Spleen (tissue), 11 donors: Measurements from ENCODE around the gene CCDC73. TPM values are rescaled to one million over a fixed set of nuclear protein-coding genes. Genes with fewer than 3 reads are reported as not detected.

ENCODE experiments used
- DNase-seq: peaks from one replicate; pipeline ENCODE4 v3.0.0-alpha.2; 2020
- H3K27ac ChIP-seq, 8 donors: fragments of 200-600 bp; sonication (generic) in 7 of 8; 1 replicate in 4 of 8; 2 replicates in 4 of 8; pipeline versions ENCODE4 v1.5.0 to v1.8.0; 2016 to 2021; ENCODE audit warnings: inconsistent platforms in 4 of 8, mild to moderate bottlenecking in 4 of 8, moderate library complexity in 1 of 8
- H3K27me3 ChIP-seq, 7 donors: fragments of 200-600 bp; sonication (generic) in 6 of 7; replicated peaks in 1 of 7; 1 replicate in 4 of 7; 2 replicates in 3 of 7; pipeline versions ENCODE4 v1.5.0 to v1.8.0; 2016 to 2021; ENCODE audit warnings: inconsistent platforms in 3 of 7, mild to moderate bottlenecking in 1 of 7
- H3K36me3 ChIP-seq, 6 donors: fragments of 200-600 bp; sonication (generic) in 5 of 6; 1 replicate in 4 of 6; 2 replicates in 2 of 6; pipeline versions ENCODE4 v1.5.0 to v1.8.0; 2016 to 2021; ENCODE audit warnings: inconsistent platforms in 2 of 6
- H3K4me1 ChIP-seq, 6 donors: fragments of 200-600 bp; sonication (generic) in 5 of 6; 1 replicate in 3 of 6; 2 replicates in 3 of 6; pipeline versions ENCODE4 v1.5.0 to v1.8.0; 2016 to 2021; ENCODE audit warnings: inconsistent platforms in 3 of 6
- H3K4me3 ChIP-seq, 8 donors: fragments of 200-600 bp; sonication (generic) in 7 of 8; 1 replicate in 4 of 8; 2 replicates in 4 of 8; pipeline versions ENCODE4 v1.5.0 to v1.8.0; 2016 to 2021; ENCODE audit warnings: inconsistent platforms in 4 of 8, mild to moderate bottlenecking in 4 of 8, moderate library complexity in 2 of 8
- H3K9me3 ChIP-seq, 8 donors: fragments of 200-600 bp; sonication (generic) in 7 of 8; 1 replicate in 4 of 8; 2 replicates in 4 of 8; pipeline versions ENCODE4 v1.5.0 to v1.8.0; 2016 to 2021; ENCODE audit warnings: inconsistent platforms in 4 of 8
- CTCF ChIP-seq, 11 experiments: fragments of 200-600 bp in 7 of 11; fragments of 450-650 bp in 4 of 11; sonication (generic) in 4 of 11; IDR thresholded peaks in 8 of 11; conservative IDR thresholded peaks in 3 of 11; 1 replicate in 7 of 11; 2 replicates in 4 of 11; pipeline versions ENCODE4 v1.4.0 to v1.8.0; 2016 to 2021; ENCODE audit warnings: antibody characterized with exemption in 11 of 11, inconsistent platforms in 4 of 11, mild to moderate bottlenecking in 1 of 11
- POLR2A ChIP-seq, 3 donors: fragments of 450-650 bp; IDR thresholded peaks; one replicate each; pipeline ENCODE4 v1.5.1; 2017; ENCODE audit warnings: antibody characterized with exemption in 3 of 3, mild to moderate bottlenecking in 1 of 3
- POLR2AphosphoS5 ChIP-seq, 3 donors: sonication (generic); formaldehyde crosslinking; IDR thresholded peaks; one replicate each; pipeline ENCODE4 v1.5.1; 2017; ENCODE audit warnings: antibody characterized with exemption in 3 of 3
- WGBS, 5 donors: extraction: QIAGEN DNeasy Blood & Tissue Kit in 3 of 5; methylation state at CpG; one replicate each; pipeline versions ENCODE4 v1.1.5 to v1.1.7; 2013 to 2018; 5-methylcytosine and 5-hydroxymethylcytosine counted together
- intact Hi-C: fragments of 100-400 bp; cut with DNase I; formaldehyde crosslinking; loops from one replicate; pipeline ENCODE4 v1.15.0; 2023; ENCODE audit warnings: low total_unique reads
- polyA plus RNA-seq, 3 donors: library from polyadenylated mRNA; stranded (reverse); fragments of 200-250 nt; gene quantifications; one replicate each; pipeline ENCODE4 v1.2.1, GENCODE V29; 2013
- total RNA-seq, 7 donors: library from RNA; depleted of rRNA in 3 of 7; stranded (reverse); fragments of >200 nt in 3 of 7; fragmentation: NEBNext Ultra II Directional in 4 of 7; extraction: Animal tissue kit (Norgen Biotek cat#: 25700) in 4 of 7; gene quantifications; one replicate each; pipeline versions ENCODE4 v1.1.0 to v1.2.1, GENCODE V29; 2016 to 2021
- donor health status: healthy with polysubstance abuse.
- donor health status: DM: no; HTN: no; CAD: no; lungs with moderate emphysema.
- donor health status: DM: no; HTN: no; CAD: no.
- donor health status: Bipolar disorder and iron deficiency.
- donor health status: healthy.
- donor health status: DM: no; HTN: no; CAD: no.
- donor health status: DM: yes; HTN: yes; CAD: no.

CCDC73 gene
- total and polyA plus RNA-seq, 10 donors: 0.16 to 2.1 (median 0.51) TPM; not detected in 1

GRCh38 chr11:32792111-32792947 lies 2.1 kb downstream of the CCDC73 start:
- peak overlapping the region in 4 of 8 donors; percentile 2 to 43 (median 10) for H3K4me3 ChIP-seq
- H3K36me3 ChIP-seq: no peaks in the 10 kb centered on the region
- H3K27ac ChIP-seq: no peak overlapping the region
- TF ChIP-seq CTCF (IDR thresholded peaks at IDR 0.05 in 8 of 11, conservative IDR thresholded peaks at IDR 0.05 in 3 of 11) (no peak), POLR2A (IDR thresholded peaks at IDR 0.05) (no peak), POLR2AphosphoS5 (IDR thresholded peaks at IDR 0.05) (no peak)
- WGBS, 5 donors: 39 to 51% (median 45%) methylated on average over 6 of the region's 6 CpGs
- no peak for DNase-seq
- peaks cover 0 to 11% (median 7%) of the 10 kb centered on the region in 6 donors for H3K4me1 ChIP-seq
- no peaks in the 10 kb centered on the region for H3K27me3 ChIP-seq
- H3K9me3 ChIP-seq: no peaks in the 10 kb centered on the region
- intact Hi-C loops: loop anchor here (5.0 kb wide), 1 partner anchor 470 kb away; no protein-coding TSS in a partner anchor

GRCh38 chr11:32790916-32791315 lies 3.5 kb downstream of the CCDC73 start:
- Histone ChIP-seq H3K4me1 (peaks cover 0 to 11% (median 7%) of the 10 kb centered on the region in 6 donors), H3K9me3 (no peaks in the 10 kb centered on the region), H3K36me3 (no peaks in the 10 kb centered on the region), H3K27ac (no peak overlapping the region), H3K4me3 (no peak overlapping the region), H3K27me3 (no peaks in the 10 kb centered on the region)
- intact Hi-C loops: loop anchor here (5.0 kb wide), 1 partner anchor 469 kb away; no protein-coding TSS in a partner anchor
- no peak for DNase-seq
- 33 to 75% (median 36%) methylated on average over 1 of the region's 1 CpG for WGBS, 5 donors
- TF ChIP-seq POLR2AphosphoS5 (IDR thresholded peaks at IDR 0.05): no peak
- TF ChIP-seq POLR2A (IDR thresholded peaks at IDR 0.05): no peak
- no peak for TF ChIP-seq CTCF (IDR thresholded peaks at IDR 0.05 in 8 of 11, conservative IDR thresholded peaks at IDR 0.05 in 3 of 11)

GRCh38 chr11:32786811-32787210 lies 7.7 kb downstream of the CCDC73 start:
- no peaks in the 10 kb centered on the region for H3K9me3 ChIP-seq
- no peak for TF ChIP-seq CTCF (IDR thresholded peaks at IDR 0.05 in 8 of 11, conservative IDR thresholded peaks at IDR 0.05 in 3 of 11)
- TF ChIP-seq POLR2A (IDR thresholded peaks at IDR 0.05): no peak
- no peak for TF ChIP-seq POLR2AphosphoS5 (IDR thresholded peaks at IDR 0.05)
- DNase-seq: no peak
- H3K36me3 ChIP-seq: no peaks in the 10 kb centered on the region
- no peak overlapping the region for H3K27ac ChIP-seq
- intact Hi-C loops: no loop called here
- no peaks in the 10 kb centered on the region for H3K4me1 ChIP-seq
- H3K27me3 ChIP-seq: no peaks in the 10 kb centered on the region
- H3K4me3 ChIP-seq: no peak overlapping the region

- Histone ChIP-seq H3K27me3 (no peaks in the 10 kb centered on the region), H3K36me3 (no peaks in the 10 kb centered on the region), H3K9me3 (no peaks in the 10 kb centered on the region), H3K4me3 (no peak overlapping the region), H3K27ac (no peak overlapping the region), H3K4me1 (no peaks in the 10 kb centered on the region)
- no peak for TF ChIP-seq CTCF (IDR thresholded peaks at IDR 0.05 in 8 of 11, conservative IDR thresholded peaks at IDR 0.05 in 3 of 11)
- no peak for TF ChIP-seq POLR2AphosphoS5 (IDR thresholded peaks at IDR 0.05)
- no peak for TF ChIP-seq POLR2A (IDR thresholded peaks at IDR 0.05)
- DNase-seq: no peak
- WGBS, 5 donors: 83 to 92% (median 89%) methylated on average over 3 of the region's 3 CpGs
- intact Hi-C loops: no loop called here
These were observed 9.2 kb downstream of the CCDC73 start for GRCh38 chr11:32785262-32785661.
